Lower leg skin (tissue), 4 donors: Measurements from ENCODE around the gene BBOF1. TPM values are rescaled to one million over a fixed set of nuclear protein-coding genes. Genes with fewer than 3 reads are reported as not detected.

Experiments
- DNase-seq, 2 donors: peaks; one replicate each; pipeline ENCODE4 v3.0.0-alpha.2; 2019; ENCODE audit warnings: low spot score in 2 of 2
- H3K4me3 ChIP-seq: fragments of 200-600 bp; sonication (generic); 2 replicates; pipeline ENCODE4 v1.5.1; 2017; ENCODE audit warnings: mild to moderate bottlenecking, low read depth; ENCODE audit not compliant: poor library complexity, severe bottlenecking
- CTCF ChIP-seq, 3 donors: fragments of 450-650 bp; IDR thresholded peaks; one replicate each; pipeline ENCODE4 v1.5.1; 2016; ENCODE audit warnings: antibody characterized with exemption in 3 of 3, mild to moderate bottlenecking in 3 of 3, moderate library complexity in 2 of 3
- POLR2A ChIP-seq, 2 donors: fragments of 450-650 bp; IDR thresholded peaks; one replicate each; pipeline ENCODE4 v1.6.1; 2016 to 2017; ENCODE audit warnings: antibody characterized with exemption in 2 of 2, mild to moderate bottlenecking in 1 of 2, moderate library complexity in 1 of 2
- WGBS, 2 donors: methylation state at CpG; one replicate each; pipeline ENCODE4 v1.1.5; 2018; 5-methylcytosine and 5-hydroxymethylcytosine counted together
- intact Hi-C: fragments of 100-400 bp; cut with DNase I; formaldehyde crosslinking; loops from one replicate; pipeline ENCODE4 v1.15.0; 2023; ENCODE audit warnings: low total_unique reads
- total RNA-seq, 4 donors: library from RNA; depleted of rRNA; stranded (reverse); fragments of >200 nt; gene quantifications; one replicate each; pipeline ENCODE4 v1.1.0, GENCODE V29; 2016

BBOF1 gene
- total RNA-seq, 4 donors from 2014 or later, result 2.1 to 9.1 (median 3.7) TPM

GRCh38 chr14:74038020-74038859 is 19.1 kb downstream of the BBOF1 start:
- H3K4me3 ChIP-seq, result no peak overlapping the region
- 64 to 66% methylated on average over 3 of the region's 3 CpGs for WGBS, 2 donors
- DNase-seq, result no peak
- no peak for TF ChIP-seq CTCF (IDR thresholded peaks at IDR 0.05)
- no peak for TF ChIP-seq POLR2A (IDR thresholded peaks at IDR 0.05)
- intact Hi-C loops, result no loop called here

GRCh38 chr14:74042296-74042695 is 23.1 kb downstream of the BBOF1 start:
- no peak for DNase-seq
- WGBS, 2 donors, result 60 to 84% methylated on average over 2 of the region's 2 CpGs
- no peak overlapping the region for H3K4me3 ChIP-seq
- intact Hi-C loops, result no loop called here
- TF ChIP-seq POLR2A (IDR thresholded peaks at IDR 0.05) (no peak), CTCF (IDR thresholded peaks at IDR 0.05) (no peak)

- intact Hi-C loops, result no loop called here
- WGBS, 2 donors, result 96 to 99% methylated on average over 4 of the region's 4 CpGs
- no peak overlapping the region for H3K4me3 ChIP-seq
- no peak for TF ChIP-seq POLR2A (IDR thresholded peaks at IDR 0.05)
- no peak for TF ChIP-seq CTCF (IDR thresholded peaks at IDR 0.05)
- no peak for DNase-seq
Observed at GRCh38 chr14:74045522-74045921, 26.4 kb downstream of the BBOF1 start.

- intact Hi-C loops, result no loop called here
- 74 to 80% methylated on average over 3 of the region's 3 CpGs for WGBS, 2 donors
- TF ChIP-seq CTCF (IDR thresholded peaks at IDR 0.05), result no peak
- TF ChIP-seq POLR2A (IDR thresholded peaks at IDR 0.05), result no peak
Observed at GRCh38 chr14:74048281-74048680, 29.1 kb downstream of the BBOF1 start.

GRCh38 chr14:74049876-74050495 is 30.8 kb downstream of the BBOF1 start:
- TF ChIP-seq CTCF (IDR thresholded peaks at IDR 0.05), result no peak
- TF ChIP-seq POLR2A (IDR thresholded peaks at IDR 0.05), result no peak
- 50 to 59% methylated on average over 3 of the region's 3 CpGs for WGBS, 2 donors
- DNase-seq, result no peak
- no peak overlapping the region for H3K4me3 ChIP-seq
- intact Hi-C loops, result no loop called here

More at GRCh38 chr14:74048281-74048680, 29.1 kb downstream of the BBOF1 start:
- no peak for DNase-seq
- H3K4me3 ChIP-seq, result no peak overlapping the region
